Hippocampal formation (tissue), 2 donors: ENCODE measurements around the gene CYP21A2.

Experiments
- DNase-seq, 2 donors: peaks; one replicate each; lab custom pipeline; 2025; lab: John Stamatoyannopoulos, UW

The CYP21A2 gene

GRCh38 chr6:32082935-32083334 is 44.7 kb downstream of the CYP21A2 start:
- no peak for DNase-seq

GRCh38 chr6:32083812-32084768 is 45.9 kb downstream of the CYP21A2 start:
- no peak for DNase-seq

DNA sequence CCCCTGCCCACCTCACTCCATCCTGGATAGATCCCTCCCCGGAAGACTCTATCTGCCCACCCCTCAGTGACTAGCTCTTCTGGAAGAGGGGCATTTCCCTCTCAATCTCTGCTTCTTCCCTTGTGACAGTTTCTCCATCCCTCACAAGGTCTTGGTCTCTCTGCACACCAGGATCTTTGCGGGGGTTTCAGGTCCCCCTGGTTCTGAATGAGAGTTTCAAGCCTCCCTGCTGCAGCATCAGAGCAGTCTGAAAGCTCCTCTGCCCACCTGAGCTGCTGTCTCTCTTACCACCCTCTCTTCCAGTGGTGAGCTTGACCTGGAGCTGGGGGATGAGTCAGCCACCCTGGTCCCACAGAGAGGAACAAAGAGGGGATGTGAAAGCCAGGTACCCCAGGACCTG is 46.6 kb downstream of the CYP21A2 start:
- no peak for DNase-seq

DNA sequence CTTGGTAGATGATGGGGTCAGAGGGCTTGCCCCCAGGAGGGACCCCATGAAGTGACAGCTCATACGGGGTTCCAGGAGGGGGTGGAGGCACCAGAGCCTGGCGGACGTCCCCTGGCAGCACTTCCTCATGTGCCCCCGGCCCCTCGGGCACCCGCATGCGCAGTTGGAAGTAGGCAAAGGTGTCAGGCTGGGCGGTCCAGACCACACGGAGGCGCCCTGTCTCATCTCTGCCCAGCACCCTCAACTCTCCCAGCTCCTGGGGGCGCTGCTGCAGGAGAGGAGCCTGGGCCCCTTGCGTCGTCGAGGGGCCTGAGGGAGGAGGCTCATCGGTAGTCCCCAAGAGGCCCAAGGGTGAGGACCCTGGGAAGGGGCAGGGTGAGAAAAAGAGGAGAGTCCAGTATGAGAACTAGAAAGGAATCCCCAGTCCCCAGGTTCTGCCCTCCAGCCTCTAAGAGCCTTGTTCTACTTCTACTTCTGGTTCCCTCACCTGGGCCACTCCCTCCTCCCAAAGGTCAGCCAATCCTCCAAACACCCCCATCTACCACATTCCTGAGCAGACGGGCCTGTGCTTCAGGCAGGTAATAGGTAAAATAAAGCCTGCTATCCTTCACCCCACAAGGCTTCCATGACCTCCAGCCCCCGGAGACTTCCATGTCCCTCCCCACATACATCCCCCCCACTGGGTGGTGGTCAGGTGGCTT is 47.7 kb downstream of the CYP21A2 start:
- no peak for DNase-seq

- no peak for DNase-seq
Measured at GRCh38 chr6:32086661-32087573, 48.7 kb downstream of the CYP21A2 start.

- no peak for DNase-seq
Measured at GRCh38 chr6:32087574-32088486, 49.6 kb downstream of the CYP21A2 start.

GRCh38 chr6:32088487-32089049 is 50.4 kb downstream of the CYP21A2 start:
- DNase-seq, result no peak

DNA sequence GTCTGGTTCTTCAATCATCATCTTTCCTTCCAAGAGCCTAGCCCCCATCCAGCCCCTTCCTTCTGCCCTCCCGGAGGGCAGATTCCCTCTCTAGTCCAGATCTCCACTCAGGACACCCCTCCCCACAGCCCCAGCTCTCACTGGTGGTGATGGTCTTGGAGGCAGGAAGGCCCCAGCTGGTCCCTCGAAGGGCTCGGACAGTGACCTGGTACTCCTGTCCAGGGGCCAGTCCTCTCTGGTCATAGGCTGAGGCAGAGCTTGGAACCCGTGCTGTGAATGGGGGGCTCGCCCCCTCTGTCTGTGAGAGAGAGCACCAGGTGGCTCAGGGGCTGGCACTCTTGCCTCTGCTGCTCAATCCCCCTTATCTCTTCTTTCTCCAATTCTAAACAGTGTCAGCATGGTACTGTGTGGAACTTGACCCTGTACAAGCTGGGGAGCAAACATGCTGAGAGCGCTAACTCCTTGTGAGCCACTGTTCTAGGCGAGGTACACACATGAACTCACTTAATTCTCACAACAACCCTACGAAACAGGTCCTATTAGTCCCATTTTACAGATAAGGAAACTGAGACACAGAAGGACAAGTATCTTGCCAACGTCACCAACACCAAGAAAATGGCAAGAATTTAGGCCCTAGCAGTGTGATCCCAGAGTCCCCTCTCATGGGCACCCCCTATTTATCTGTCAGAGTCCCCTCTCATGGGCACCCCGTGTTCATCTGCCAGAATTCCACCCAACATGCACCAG is 51.0 kb downstream of the CYP21A2 start:
- DNase-seq, result no peak
